MCF 10A (cell line): ENCODE measurements around the gene L2HGDH. TPM values are rescaled to one million over a fixed set of nuclear protein-coding genes. Genes with fewer than 3 reads are reported as not detected.

Experiments used
- BruUV-seq: library from RNA; stranded (reverse); fragments of 400-500 nt; replicated peaks from 2 replicates; lab custom pipeline; 2021; lab: Mats Ljungman, UMichigan
- CTCF ChIA-PET: fragments of 300-600 bp; sonication (Branson Sonifier 250); formaldehyde crosslinking; extraction: SDS; loops from one replicate; lab custom pipeline; 2021; ENCODE audit warnings: antibody characterized with exemption, inconsistent platforms; lab: Yijun Ruan, JAX
- POLR2A ChIA-PET: fragments of 300-600, 350-650 bp; sonication (Branson Sonifier 250); formaldehyde crosslinking; extraction: SDS; loops from one replicate; lab custom pipeline; 2020; ENCODE audit warnings: antibody characterized with exemption, inconsistent platforms; lab: Yijun Ruan, JAX
- DNase-seq: peaks from one replicate; pipeline ENCODE4 v3.0.0-alpha.2; 2018; ENCODE audit not compliant: unreplicated experiment
- H3K27ac Mint-ChIP-seq: one replicate; pipeline ENCODE4 v1.8.0; 2022; ENCODE audit warnings: mild to moderate bottlenecking, low read depth, mixed read lengths; ENCODE audit not compliant: unreplicated experiment
- H3K27me3 Mint-ChIP-seq: one replicate; pipeline ENCODE4 v1.8.0; 2022; ENCODE audit warnings: mixed read lengths; ENCODE audit not compliant: insufficient read depth, unreplicated experiment
- H3K36me3 Mint-ChIP-seq: one replicate; pipeline ENCODE4 v1.8.0; 2022; ENCODE audit warnings: mild to moderate bottlenecking, moderate library complexity, mixed read lengths; ENCODE audit not compliant: insufficient read depth, unreplicated experiment
- H3K4me1 Mint-ChIP-seq: one replicate; pipeline ENCODE4 v1.8.0; 2022; ENCODE audit warnings: mixed read lengths; ENCODE audit not compliant: insufficient read depth, unreplicated experiment
- H3K4me3 Mint-ChIP-seq: one replicate; pipeline ENCODE4 v1.8.0; 2022; ENCODE audit warnings: mild to moderate bottlenecking, moderate library complexity, mixed read lengths; ENCODE audit not compliant: unreplicated experiment
- H3K9me3 Mint-ChIP-seq: one replicate; pipeline ENCODE4 v1.8.0; 2022; ENCODE audit warnings: mixed read lengths; ENCODE audit not compliant: unreplicated experiment
- CTCF ChIP-seq: fragments of 200-600 bp; IDR thresholded peaks from one replicate; pipeline ENCODE4 v1.8.0; 2022; ENCODE audit warnings: antibody characterized with exemption, mild to moderate bottlenecking; ENCODE audit not compliant: unreplicated experiment
- intact Hi-C: fragments of 100-400 bp; cut with micrococcal nuclease; formaldehyde crosslinking; loops from 2 replicates; pipeline ENCODE4 v1.14.1; 2022
- microRNA-seq: library from miRNA; unstranded; fragments of <30 nt; microRNA quantifications from one replicate; pipeline ENCODE4 v1.2.0, GENCODE V29; 2022
- total RNA-seq: library from RNA; stranded (reverse); gene quantifications from 2 replicates; pipeline ENCODE4 v1.2.3, GENCODE V29; 2022

L2HGDH gene
- total RNA-seq, 1 experiment from 2014 or later, result 7.9 TPM

GRCh38 chr14:50212726-50213125 lies 99.3 kb downstream of the L2HGDH start:
- Mint-ChIP-seq H3K36me3 (no peaks in the 10 kb centered on the region), H3K27me3 (no peaks in the 10 kb centered on the region), H3K9me3 (no peaks in the 10 kb centered on the region), H3K27ac (no peak overlapping the region), H3K4me1 (peaks cover 13% of the 10 kb centered on the region), H3K4me3 (no peak overlapping the region)
- ChIA-PET POLR2A (interaction anchor here (1.5 kb wide), 1 partner anchor 13 kb away, joined by 3 read pairs; no protein-coding TSS in a partner anchor), CTCF (interaction anchor here (0.7 kb wide), 1 partner anchor 943 kb away, joined by 3 read pairs; no protein-coding TSS in a partner anchor)
- intact Hi-C loops, result no loop called here
- DNase-seq, result no peak
- no TSS peak for BruUV-seq
- TF ChIP-seq CTCF, result no peak

- H3K4me3 Mint-ChIP-seq, result no peak overlapping the region
- POLR2A ChIA-PET, result interaction anchor here (1.2 to 1.6 kb wide), 4 partner anchors 9 to 52 kb away, joined by 3 to 5 read pairs (median 4); no protein-coding TSS in a partner anchor
- H3K27ac Mint-ChIP-seq, result no peak overlapping the region
- CTCF ChIA-PET, result interaction anchor here (0.6 to 1.0 kb wide), 4 partner anchors 14 to 344 kb away, joined by 3 to 4 read pairs (median 4); no protein-coding TSS in a partner anchor
- TF ChIP-seq CTCF, result no peak
- no peak for DNase-seq
- peaks cover 8% of the 10 kb centered on the region for H3K4me1 Mint-ChIP-seq
- H3K36me3 Mint-ChIP-seq, result peaks cover 7% of the 10 kb centered on the region
- no TSS peak for BruUV-seq
- H3K27me3 Mint-ChIP-seq, result no peaks in the 10 kb centered on the region
- intact Hi-C loops, result no loop called here
- no peaks in the 10 kb centered on the region for H3K9me3 Mint-ChIP-seq
Observed at GRCh38 chr14:50210074-50210473, 102.0 kb downstream of the L2HGDH start.

GRCh38 chr14:50198499-50198898 lies 113.5 kb downstream of the L2HGDH start:
- H3K36me3 Mint-ChIP-seq, result peaks cover 35% of the 10 kb centered on the region
- no peak for TF ChIP-seq CTCF

GRCh38 chr14:50191499-50191898 lies 120.5 kb downstream of the L2HGDH start:
- no peak for TF ChIP-seq CTCF
- Mint-ChIP-seq H3K4me3 (no peak overlapping the region), H3K36me3 (peaks cover 36% of the 10 kb centered on the region), H3K27ac (no peak overlapping the region), H3K4me1 (no peaks in the 10 kb centered on the region), H3K27me3 (no peaks in the 10 kb centered on the region), H3K9me3 (no peaks in the 10 kb centered on the region)
- no peak for DNase-seq
- intact Hi-C loops, result no loop called here
- POLR2A ChIA-PET, result no interaction called here
- CTCF ChIA-PET, result interaction anchor here (0.6 kb wide), 2 partner anchors 63 to 252 kb away, joined by 3 to 4 read pairs; no protein-coding TSS in a partner anchor
- BruUV-seq, result no TSS peak

More at GRCh38 chr14:50198499-50198898, 113.5 kb downstream of the L2HGDH start:
- ChIA-PET POLR2A (interaction anchor here (1.4 kb wide), 1 partner anchor 14 kb away, joined by 3 read pairs; no protein-coding TSS in a partner anchor), CTCF (interaction anchor here (0.6 to 0.7 kb wide), 4 partner anchors 18 to 375 kb away, joined by 3 read pairs; no protein-coding TSS in a partner anchor)
- DNase-seq, result no peak
- intact Hi-C loops, result no loop called here
- Mint-ChIP-seq H3K9me3 (no peaks in the 10 kb centered on the region), H3K4me3 (no peak overlapping the region), H3K27me3 (no peaks in the 10 kb centered on the region), H3K4me1 (no peaks in the 10 kb centered on the region), H3K27ac (no peak overlapping the region)
- BruUV-seq, result no TSS peak

Small RNAs within 50 kb of the gene (microRNA-seq; reads per million reads assigned to microRNA genes)
- gene MIR4504, result 0.79 reads per million

Other genes starting within 250 kb of the L2HGDH start
- 7.2 and 10.4 TPM in 2 replicates for gene VCPKMT, start 195.7 kb downstream of the L2HGDH start, total RNA-seq
- 19.0 and 21.5 TPM in 2 replicates for gene SOS2, start 80.7 kb downstream of the L2HGDH start, total RNA-seq
- gene DMAC2L, start 95 bp upstream of the L2HGDH start, total RNA-seq, result 16.3 and 17.6 TPM in 2 replicates
- gene CDKL1, start 84.7 kb upstream of the L2HGDH start, total RNA-seq, result 14.3 and 26.3 TPM in 2 replicates
- 43.8 and 45.7 TPM in 2 replicates for gene MAP4K5, start 220.3 kb upstream of the L2HGDH start, total RNA-seq
- 3.2 and 3.3 TPM in 2 replicates for gene ATL1, start 247.9 kb upstream of the L2HGDH start, total RNA-seq